PFSK-1 (cell line): ENCODE results near the gene SCYGR3.

Experiments used
- POLR2AphosphoS5 ChIP-seq: IDR thresholded peaks from 2 replicates; pipeline ENCODE4 v1.6.1; 2012; ENCODE audit warnings: low read depth, mild to moderate bottlenecking, control low read depth, low read length, moderate library complexity
- REST ChIP-seq, 2 experiments: IDR thresholded peaks; 2 replicates each; pipeline versions ENCODE4 v1.6.1 to v1.8.0; 2011 to 2012; ENCODE audit warnings: low read depth in 2 of 2, low read length in 2 of 2, control low read depth in 1 of 2, inconsistent platforms in 1 of 2, mild to moderate bottlenecking in 1 of 2, moderate library complexity in 1 of 2; ENCODE audit not compliant: insufficient read depth in 1 of 2
- SIN3A ChIP-seq: IDR thresholded peaks from 2 replicates; pipeline ENCODE4 v1.6.1; 2012; ENCODE audit warnings: mild to moderate bottlenecking, low read length, moderate library complexity, borderline replicate concordance; ENCODE audit not compliant: insufficient read depth
- TAF1 ChIP-seq: IDR thresholded peaks from 2 replicates; pipeline ENCODE4 v1.6.1; 2012; ENCODE audit warnings: low read length, control low read depth, borderline replicate concordance; ENCODE audit not compliant: insufficient read depth

DNA sequence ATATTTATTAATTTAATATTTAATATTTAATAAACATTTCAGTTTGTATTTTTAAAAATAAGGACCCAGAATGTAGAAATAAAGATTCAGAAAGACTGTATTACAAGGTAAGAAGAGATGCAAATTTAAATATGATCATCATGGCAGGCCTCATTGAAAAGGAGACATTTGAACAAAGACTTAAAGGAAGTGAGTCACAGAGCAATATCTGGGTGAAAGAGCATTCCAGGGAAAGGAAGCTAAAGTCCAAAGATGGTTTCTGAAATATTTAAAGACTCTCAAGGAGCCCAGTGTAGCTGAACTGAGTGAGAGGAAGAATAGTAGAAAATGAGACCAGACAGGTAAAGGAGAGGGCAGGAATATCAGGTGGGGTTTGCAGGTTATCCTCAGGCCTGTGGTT is 8.6 kb upstream of the SCYGR3 start:
- TF ChIP-seq REST (IDR thresholded peaks at IDR 0.05; ENCODE audit: insufficient read depth in 1 of 2, low read depth in 2 of 2, low read length in 2 of 2): no peak
- no peak for TF ChIP-seq POLR2AphosphoS5
- no peak for TF ChIP-seq TAF1
- no peak for TF ChIP-seq SIN3A
